ENCODE data around the gene PLPPR1. TPM values are rescaled to one million over a fixed set of nuclear protein-coding genes. Genes with fewer than 3 reads are reported as not detected.

The PLPPR1 gene
- polyA plus RNA-seq, 1 donor from 2014 or later, result 157 TPM

DNA sequence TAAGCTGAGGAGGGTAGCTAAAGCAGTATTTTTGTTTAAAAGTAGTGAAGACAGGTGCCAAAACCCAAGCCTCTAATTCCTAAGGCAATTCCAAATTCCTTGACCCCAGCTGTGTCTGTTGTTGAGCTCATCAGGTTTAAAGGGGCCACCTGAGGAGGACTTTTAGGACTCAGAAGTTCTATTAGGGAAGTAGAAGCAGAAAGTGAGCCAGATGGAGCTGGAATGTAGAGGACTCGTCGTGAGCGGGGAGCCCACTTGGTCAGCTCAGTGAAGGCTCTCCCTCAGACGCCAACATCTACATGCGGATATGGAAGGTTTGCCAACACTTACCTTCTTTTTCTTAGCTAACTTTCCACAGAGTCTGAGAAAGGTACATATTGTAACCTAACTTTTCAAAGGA lies 102.8 kb downstream of the PLPPR1 start:
- H3K36me3 ChIP-seq (ENCODE audit: insufficient read depth, low read length), result no peaks in the 10 kb centered on the region
- H4K20me1 ChIP-seq (ENCODE audit: insufficient read depth), result no peaks in the 10 kb centered on the region
- H3K27ac ChIP-seq (ENCODE audit: low read length), result no peak overlapping the region
- H3K9ac ChIP-seq (ENCODE audit: low read length), result no peak overlapping the region
- H3K9me2 ChIP-seq (ENCODE audit: insufficient read depth, low read length), result no peaks in the 10 kb centered on the region
- H3K4me2 ChIP-seq (ENCODE audit: low read length), result no peak overlapping the region
- no peak overlapping the region for H2AFZ ChIP-seq (ENCODE audit: low read depth, low read length)
- H3K9me3 ChIP-seq (ENCODE audit: low read length), result no peaks in the 10 kb centered on the region
- H3K27me3 ChIP-seq (ENCODE audit: insufficient read depth, low read depth, low read length), result no peaks in the 10 kb centered on the region
- H3K4me3 ChIP-seq (ENCODE audit: low read length), result no peak overlapping the region
- no peaks in the 10 kb centered on the region for H3K79me2 ChIP-seq (replicated peaks; ENCODE audit: insufficient read depth, low read length)
- TF ChIP-seq EZH2 (IDR thresholded peaks at IDR 0.05; ENCODE audit: borderline replicate concordance, insufficient read depth, low read length, poor library complexity, severe bottlenecking), result no peak
- TF ChIP-seq EP300 (conservative IDR thresholded peaks at IDR 0.05; ENCODE audit: poor library complexity, severe bottlenecking), result no peak
- no peak for TF ChIP-seq TAF1 (IDR thresholded peaks at IDR 0.05; ENCODE audit: low read depth)
- TF ChIP-seq MXI1 (conservative IDR thresholded peaks at IDR 0.05; ENCODE audit: poor library complexity, severe bottlenecking), result no peak
- TF ChIP-seq, protein P1, sequence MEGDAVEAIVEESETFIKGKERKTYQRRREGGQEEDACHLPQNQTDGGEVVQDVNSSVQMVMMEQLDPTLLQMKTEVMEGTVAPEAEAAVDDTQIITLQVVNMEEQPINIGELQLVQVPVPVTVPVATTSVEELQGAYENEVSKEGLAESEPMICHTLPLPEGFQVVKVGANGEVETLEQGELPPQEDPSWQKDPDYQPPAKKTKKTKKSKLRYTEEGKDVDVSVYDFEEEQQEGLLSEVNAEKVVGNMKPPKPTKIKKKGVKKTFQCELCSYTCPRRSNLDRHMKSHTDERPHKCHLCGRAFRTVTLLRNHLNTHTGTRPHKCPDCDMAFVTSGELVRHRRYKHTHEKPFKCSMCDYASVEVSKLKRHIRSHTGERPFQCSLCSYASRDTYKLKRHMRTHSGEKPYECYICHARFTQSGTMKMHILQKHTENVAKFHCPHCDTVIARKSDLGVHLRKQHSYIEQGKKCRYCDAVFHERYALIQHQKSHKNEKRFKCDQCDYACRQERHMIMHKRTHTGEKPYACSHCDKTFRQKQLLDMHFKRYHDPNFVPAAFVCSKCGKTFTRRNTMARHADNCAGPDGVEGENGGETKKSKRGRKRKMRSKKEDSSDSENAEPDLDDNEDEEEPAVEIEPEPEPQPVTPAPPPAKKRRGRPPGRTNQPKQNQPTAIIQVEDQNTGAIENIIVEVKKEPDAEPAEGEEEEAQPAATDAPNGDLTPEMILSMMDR (IDR thresholded peaks at IDR 0.05; ENCODE audit: poor library complexity, severe bottlenecking), result no peak
- TF ChIP-seq, protein P2, sequence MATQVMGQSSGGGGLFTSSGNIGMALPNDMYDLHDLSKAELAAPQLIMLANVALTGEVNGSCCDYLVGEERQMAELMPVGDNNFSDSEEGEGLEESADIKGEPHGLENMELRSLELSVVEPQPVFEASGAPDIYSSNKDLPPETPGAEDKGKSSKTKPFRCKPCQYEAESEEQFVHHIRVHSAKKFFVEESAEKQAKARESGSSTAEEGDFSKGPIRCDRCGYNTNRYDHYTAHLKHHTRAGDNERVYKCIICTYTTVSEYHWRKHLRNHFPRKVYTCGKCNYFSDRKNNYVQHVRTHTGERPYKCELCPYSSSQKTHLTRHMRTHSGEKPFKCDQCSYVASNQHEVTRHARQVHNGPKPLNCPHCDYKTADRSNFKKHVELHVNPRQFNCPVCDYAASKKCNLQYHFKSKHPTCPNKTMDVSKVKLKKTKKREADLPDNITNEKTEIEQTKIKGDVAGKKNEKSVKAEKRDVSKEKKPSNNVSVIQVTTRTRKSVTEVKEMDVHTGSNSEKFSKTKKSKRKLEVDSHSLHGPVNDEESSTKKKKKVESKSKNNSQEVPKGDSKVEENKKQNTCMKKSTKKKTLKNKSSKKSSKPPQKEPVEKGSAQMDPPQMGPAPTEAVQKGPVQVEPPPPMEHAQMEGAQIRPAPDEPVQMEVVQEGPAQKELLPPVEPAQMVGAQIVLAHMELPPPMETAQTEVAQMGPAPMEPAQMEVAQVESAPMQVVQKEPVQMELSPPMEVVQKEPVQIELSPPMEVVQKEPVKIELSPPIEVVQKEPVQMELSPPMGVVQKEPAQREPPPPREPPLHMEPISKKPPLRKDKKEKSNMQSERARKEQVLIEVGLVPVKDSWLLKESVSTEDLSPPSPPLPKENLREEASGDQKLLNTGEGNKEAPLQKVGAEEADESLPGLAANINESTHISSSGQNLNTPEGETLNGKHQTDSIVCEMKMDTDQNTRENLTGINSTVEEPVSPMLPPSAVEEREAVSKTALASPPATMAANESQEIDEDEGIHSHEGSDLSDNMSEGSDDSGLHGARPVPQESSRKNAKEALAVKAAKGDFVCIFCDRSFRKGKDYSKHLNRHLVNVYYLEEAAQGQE (IDR thresholded peaks at IDR 0.05; ENCODE audit: borderline replicate concordance), result no peak
- no peak for TF ChIP-seq RAD21 (conservative IDR thresholded peaks at IDR 0.05)
- TF ChIP-seq POLR2AphosphoS5 (IDR thresholded peaks at IDR 0.05), result no peak
- no peak for TF ChIP-seq SMC3 (conservative IDR thresholded peaks at IDR 0.05; ENCODE audit: poor library complexity)
- no peaks in the 10 kb centered on the region for H3F3A ChIP-seq (ENCODE audit: insufficient read depth, low read length, poor library complexity, severe bottlenecking)

GRCh38 chr9:101132801-101133200 lies 104.3 kb downstream of the PLPPR1 start:
- Histone ChIP-seq H3F3A (ENCODE audit: insufficient read depth, low read length, poor library complexity, severe bottlenecking) (no peaks in the 10 kb centered on the region), H3K79me2 (replicated peaks; ENCODE audit: insufficient read depth, low read length) (no peaks in the 10 kb centered on the region), H3K27me3 (ENCODE audit: insufficient read depth, low read depth, low read length) (no peaks in the 10 kb centered on the region), H3K27ac (ENCODE audit: low read length) (no peak overlapping the region), H3K4me3 (ENCODE audit: low read length) (no peak overlapping the region), H3K36me3 (ENCODE audit: insufficient read depth, low read length) (no peaks in the 10 kb centered on the region), H3K9me2 (ENCODE audit: insufficient read depth, low read length) (no peaks in the 10 kb centered on the region), H3K9ac (ENCODE audit: low read length) (no peak overlapping the region), H2AFZ (ENCODE audit: low read depth, low read length) (no peak overlapping the region), H3K4me2 (ENCODE audit: low read length) (no peak overlapping the region), H4K20me1 (ENCODE audit: insufficient read depth) (no peaks in the 10 kb centered on the region), H3K9me3 (ENCODE audit: low read length) (no peaks in the 10 kb centered on the region)
- no peak for TF ChIP-seq MXI1 (conservative IDR thresholded peaks at IDR 0.05; ENCODE audit: poor library complexity, severe bottlenecking)
- TF ChIP-seq, protein P2 (IDR thresholded peaks at IDR 0.05; ENCODE audit: borderline replicate concordance), result no peak
- TF ChIP-seq SMC3 (conservative IDR thresholded peaks at IDR 0.05; ENCODE audit: poor library complexity), result no peak
- no peak for TF ChIP-seq EZH2 (IDR thresholded peaks at IDR 0.05; ENCODE audit: borderline replicate concordance, insufficient read depth, low read length, poor library complexity, severe bottlenecking)
- TF ChIP-seq POLR2AphosphoS5 (IDR thresholded peaks at IDR 0.05), result no peak
- no peak for TF ChIP-seq EP300 (conservative IDR thresholded peaks at IDR 0.05; ENCODE audit: poor library complexity, severe bottlenecking)
- no peak for TF ChIP-seq RAD21 (conservative IDR thresholded peaks at IDR 0.05)
- no peak for TF ChIP-seq TAF1 (IDR thresholded peaks at IDR 0.05; ENCODE audit: low read depth)
- TF ChIP-seq, protein P1 (IDR thresholded peaks at IDR 0.05; ENCODE audit: poor library complexity, severe bottlenecking), result no peak

Measured in neural cell (in vitro differentiated cells).